Stimulated activated CD8-positive, alpha-beta memory T cell treated with anti-CD3 and anti-CD28 coated beads, Interleukin-7, amount 100 ng/mL, for 1 hour (primary cell): ENCODE measurements around the gene INSIG1.

Experiments
- DNase-seq, 2 donors: peaks; one replicate each; pipeline ENCODE4 v3.0.0-alpha.2; 2020; ENCODE audit warnings: low read depth in 2 of 2

The INSIG1 gene

DNA sequence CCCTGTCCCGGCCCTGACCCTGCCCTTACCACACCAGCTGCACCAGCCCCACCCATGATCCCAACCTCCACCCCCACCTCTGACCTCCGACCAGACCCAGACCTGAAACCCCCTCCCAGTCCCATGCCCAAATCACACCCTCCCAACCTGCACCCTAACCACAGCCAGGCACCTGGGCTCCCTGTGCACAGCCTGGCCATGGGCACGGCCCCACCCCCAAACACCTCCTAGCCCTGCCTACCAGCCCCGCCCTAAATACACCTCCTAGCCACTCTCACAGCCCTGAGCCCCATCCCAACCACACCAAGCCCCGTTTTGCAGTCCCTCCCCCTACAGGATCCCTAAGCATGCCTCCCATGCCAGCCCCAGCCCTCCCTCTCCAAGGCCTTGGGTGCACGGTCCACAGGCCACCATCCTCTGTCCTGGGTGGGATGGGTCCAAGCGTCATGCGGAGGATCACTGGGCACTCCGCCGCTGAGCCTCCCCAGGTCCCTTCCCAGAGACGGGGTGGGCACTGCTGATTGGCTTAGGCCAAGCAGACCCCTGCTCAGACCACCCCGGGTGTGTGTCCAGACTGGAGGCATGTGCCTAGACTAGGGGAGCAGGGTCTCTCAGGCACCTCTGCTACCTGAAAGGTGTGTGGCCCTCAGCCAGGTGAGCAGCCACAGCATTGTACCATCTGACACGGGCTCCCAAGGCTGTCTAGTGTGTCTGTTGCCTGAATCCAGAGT is 30.1 kb downstream of the INSIG1 start:
- no peak for DNase-seq

DNA sequence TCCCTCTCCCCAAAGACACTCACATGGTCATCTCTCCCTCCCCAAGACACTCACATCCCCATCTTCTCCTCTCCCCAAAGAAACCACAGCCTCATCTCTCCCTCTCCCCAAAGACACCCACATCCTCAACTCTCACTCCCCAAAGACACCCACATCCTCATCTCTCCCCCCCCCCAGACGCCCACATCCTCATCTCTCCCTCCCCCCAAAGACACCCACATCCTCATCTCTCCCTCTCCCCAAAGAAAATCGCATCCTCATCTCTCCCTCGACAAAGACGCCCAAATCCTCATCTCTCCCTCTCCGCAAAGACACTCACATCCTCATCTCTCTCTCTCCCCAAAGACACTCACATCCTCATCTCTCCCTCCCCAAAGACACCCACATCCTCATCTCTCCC is 31.5 kb downstream of the INSIG1 start:
- DNase-seq = no peak

DNA sequence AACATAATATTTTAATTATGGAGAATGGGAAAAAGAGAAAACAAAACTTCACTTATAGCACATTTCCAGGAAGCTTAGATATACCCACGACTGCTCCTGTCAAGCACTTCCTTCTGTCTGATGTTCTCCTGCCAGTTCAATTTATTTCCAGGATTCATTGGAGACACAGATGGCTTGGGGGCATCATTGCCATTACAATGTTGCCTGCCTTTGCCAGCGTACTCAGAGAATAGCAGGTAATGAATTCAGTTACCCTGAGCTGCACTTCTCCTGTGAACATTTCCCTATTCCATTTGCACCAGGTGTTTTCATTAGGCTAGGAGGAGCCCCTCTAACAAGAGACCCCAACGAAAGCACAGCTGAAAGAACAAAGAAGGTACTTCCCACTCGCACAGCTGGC is 33.7 kb downstream of the INSIG1 start:
- DNase-seq = no peak

DNA sequence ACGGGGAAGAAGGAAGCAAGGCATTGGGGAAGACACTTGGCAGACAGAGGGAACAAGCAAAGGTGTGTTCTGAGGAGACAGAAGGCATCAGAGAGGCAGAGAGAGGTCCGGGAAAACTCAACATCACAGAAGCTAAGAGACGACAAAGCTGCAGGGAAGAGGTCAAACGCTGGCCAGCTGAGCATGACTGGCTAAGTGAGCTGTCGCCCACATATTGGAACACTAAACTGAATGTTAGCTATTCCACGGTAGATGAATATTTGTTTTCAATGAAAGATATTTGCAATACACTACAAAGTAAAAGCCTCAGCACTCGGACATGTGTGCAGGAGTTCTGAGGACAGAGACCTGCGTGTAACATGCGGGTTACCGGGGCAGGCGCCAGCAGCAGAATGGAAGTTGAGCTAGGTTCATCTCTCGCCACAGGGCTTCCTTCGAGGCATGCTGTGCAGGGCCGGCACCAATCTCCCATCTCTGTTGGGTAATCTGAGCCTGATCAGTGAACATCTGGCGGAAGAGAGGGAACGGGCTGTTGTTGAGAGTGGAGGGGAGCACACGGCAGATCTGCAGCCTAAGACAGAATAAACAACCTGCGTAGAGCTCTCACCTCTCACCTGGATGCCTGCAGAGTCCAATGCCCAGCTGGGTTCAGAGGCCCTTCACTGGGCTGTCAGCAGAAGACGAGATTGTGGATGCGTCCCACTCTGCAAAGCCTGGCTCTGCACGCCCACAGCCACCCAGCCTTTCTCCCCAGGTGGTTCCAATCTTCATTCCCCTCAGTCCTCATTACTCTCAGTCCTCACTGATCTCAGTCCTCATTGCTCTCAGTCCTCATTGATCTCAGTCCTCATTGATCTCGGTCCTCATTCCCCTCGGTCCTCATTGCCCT is 35.9 kb downstream of the INSIG1 start:
- no peak for DNase-seq

DNA sequence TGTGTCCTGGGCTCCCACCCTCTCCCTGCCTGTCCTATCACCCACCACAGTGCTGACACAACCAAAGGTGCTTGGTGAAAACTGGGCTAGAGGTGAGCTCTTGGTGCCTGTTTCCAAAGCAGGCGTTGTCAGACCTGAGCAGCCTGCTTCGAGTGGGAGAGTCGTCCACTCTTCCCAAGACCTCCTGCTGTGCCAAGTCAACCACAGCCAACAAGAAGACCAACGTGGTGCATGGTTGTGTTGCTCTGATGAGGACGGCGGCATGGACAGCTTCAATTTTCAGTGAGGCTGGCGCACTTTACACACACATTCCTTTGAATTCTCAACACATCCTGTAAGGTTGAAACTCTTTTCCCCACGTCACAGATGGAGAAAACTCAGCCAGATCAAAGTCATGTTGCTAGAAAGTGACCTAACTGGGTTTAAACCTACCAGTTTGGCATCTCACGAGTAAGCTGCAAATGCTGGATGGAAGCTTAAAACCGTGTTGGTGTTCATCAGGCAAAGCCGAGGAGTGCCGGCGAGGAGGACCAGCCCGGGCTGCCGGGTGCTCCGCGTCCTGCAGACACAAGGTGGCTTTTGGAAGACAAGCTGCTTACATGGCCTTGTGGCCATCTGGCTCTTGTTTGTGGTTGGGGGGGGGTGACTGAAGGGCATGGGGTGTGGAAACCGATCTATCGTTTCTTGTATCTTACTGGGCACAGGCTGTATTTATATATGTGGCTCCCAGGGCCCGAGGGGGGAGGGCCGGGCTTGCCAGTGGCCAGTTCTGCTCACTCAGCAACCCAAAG is 39.3 kb downstream of the INSIG1 start:
- no peak for DNase-seq

DNA sequence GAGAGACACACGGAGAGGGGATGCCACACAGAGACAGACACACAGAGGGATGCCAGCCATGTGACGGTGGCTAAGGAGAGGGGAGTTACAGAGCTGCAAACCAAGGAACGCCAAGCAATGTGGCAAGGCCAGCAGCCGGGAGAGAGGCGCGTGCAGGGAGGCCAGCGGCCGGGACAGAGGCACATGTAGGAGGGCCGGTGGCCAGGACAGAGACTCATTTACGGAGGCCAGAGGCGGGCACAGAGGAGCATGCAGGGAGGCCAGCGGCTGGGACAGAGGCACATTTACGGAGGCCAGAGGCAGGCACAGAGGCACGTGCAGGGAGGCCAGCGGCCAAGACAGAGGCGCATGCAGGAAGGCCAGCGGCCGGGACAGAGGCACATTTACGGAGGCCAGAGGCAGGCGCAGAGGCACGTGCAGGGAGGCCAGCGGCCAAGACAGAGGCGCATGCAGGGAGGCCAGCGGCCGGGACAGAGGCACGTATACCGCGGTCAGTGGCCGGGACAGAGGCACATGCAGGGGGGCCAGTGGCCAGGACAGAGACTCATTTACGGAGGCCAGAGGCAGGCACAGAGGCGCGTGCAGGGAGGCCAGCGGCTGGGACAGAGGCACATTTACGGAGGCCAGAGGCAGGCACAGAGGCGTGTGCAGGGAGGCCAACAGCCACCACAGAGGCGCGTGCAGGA is 40.4 kb downstream of the INSIG1 start:
- no peak for DNase-seq

DNA sequence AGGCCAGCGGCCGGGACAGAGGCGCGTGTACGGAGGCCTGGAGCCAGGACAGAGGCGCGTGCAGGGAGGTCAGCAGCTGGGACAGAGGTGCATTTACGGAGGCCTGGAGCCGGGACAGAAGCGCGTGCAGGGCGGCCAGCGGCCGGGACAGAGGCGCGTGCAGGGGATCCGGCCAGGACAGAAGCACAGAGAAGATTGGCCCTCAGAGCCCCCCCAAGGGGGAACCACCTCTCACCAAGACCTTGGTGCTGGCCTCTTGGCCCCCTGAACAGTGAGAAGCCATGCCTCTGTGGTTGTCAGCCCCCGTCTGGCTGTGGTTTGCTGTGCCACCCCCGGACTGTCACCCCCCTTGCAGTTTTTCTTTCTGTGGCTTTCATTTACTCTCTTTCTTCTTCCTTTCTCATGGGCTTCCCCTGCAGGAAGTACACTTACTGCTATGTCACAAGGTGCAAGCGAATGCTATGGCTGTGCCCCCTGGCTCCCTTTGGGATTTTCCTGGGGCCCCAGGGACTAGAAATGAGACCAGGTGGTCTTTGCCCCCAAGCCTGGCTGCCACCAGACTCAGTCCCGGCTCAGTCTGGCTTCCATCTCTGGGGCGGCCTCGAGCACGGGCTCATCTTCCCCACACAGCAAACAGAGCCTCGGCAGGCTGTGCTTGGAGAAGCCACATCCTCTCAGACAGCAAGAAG is 41.1 kb downstream of the INSIG1 start:
- DNase-seq = no peak

DNA sequence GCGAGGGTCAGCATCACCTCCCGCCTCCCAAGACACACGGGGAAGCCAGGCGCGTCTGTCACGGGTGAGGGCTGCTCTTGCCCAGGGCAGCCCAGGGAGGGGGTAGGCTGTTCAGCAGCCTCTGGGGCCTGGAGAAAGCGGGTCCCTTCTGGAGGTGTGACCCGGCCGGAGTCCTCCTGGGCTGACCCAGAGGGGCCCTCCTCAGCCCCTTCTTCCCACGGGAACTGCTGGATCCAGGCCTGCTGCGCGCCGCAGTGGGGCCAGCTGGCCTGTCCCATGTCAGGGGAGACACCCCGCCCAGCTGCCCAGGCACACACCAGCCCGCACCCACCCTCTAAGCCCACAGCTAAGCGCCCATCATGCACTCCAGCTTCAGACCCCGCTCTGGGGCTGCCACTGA is 41.8 kb downstream of the INSIG1 start:
- DNase-seq = no peak

DNA sequence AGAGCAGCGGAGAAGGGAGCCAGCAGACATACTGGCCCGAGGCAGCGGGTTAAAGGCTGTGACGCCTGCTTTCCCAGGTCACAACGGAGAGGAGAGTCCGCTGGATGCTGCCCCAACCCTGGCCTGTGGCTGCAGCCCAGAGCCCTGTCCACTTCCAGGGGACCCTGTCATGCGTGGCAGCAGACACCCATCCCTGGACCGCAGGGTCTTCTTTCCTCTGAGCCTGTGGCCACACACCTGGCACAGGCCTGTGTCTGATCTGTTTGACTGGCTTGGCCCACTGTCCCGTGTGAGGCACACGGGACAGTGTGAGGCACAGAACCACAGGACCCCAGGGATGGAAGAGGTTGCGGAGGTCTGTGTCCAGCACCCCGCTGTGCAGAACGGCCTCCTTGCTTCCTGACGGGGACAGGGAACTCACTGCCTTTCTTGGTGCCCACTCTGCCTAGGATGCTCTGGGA is 42.4 kb downstream of the INSIG1 start:
- no peak for DNase-seq

DNA sequence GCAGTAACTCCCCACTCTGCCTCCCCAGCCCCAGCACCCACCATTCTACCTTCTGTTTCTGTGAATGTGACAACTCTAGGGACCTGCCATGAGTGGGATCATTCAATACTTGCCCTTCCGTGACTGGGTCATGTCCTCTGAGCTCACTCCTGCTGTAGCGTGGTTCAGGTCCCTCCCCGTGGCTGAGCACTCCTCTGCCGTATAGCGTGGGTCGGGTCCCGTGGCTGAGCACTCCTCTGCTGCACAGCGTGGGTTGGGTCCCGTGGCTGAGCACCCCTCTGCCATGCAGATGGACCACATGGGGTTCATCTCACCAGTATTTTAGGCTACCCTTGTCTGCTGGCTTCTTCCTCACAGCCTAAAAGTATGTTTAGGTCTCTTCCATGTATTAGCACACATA is 43.0 kb downstream of the INSIG1 start:
- no peak for DNase-seq

DNA sequence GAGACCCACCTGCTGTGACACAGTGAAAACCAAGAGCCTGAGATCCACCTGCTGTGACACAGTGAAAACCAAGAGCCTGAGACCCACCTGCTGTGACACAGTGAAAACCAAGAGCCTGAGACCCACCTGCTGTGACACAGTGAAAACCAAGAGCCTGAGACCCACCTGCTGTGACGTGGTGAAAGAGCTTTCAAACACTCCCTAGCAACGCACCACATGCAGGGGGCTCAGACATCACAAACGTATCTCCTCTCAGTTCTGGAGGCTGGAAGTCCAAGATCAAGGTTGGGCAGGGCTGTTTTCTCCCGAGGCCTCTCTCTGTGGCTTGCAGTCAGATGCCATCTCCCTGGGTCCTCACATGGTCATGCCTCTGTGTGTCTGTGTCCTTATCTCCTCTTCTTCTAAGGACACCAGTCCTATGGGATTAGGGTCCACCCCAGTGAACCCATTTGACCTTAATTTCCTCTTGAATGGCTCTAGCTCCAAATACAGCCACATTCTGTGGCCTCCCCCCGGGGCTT is 43.8 kb downstream of the INSIG1 start:
- no peak for DNase-seq

DNA sequence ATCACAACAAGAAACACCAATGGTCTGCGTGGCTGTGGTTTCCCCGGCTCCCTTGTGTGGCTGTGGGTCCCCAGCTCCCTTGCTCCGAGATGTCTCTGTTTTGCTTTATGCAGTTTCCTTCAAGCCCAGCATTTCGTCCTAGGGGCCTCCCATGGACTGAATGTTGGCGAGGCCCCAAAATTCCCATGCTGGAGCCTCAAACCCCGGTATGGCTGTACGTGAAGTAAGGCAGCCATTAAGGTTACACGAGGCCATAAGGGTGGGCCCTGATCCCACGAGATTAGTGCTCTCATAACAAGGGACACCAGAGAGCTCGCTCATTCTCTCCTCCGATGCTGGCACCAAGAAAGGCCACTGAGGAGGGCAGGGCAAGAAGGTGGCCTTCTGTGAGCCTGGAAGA is 44.6 kb downstream of the INSIG1 start:
- no peak for DNase-seq

DNA sequence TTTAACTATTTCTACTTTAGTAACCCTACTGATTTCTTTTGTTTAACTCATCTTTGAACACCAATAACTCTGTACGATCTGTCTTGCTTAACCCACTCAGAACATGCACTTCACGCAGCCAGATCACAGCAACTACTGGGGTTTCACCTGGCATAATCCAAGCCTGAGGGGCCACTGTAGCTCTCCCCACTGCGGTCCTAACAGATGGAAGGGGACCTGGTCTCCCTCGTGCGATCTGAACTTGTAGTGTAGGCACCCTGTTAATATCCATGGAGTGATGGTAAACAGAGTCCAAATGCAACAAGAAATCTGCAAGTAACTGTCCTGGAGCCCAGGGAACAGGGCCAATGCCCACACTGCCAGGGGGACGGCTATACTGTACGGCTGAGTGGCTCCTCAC is 45.5 kb downstream of the INSIG1 start:
- no peak for DNase-seq

DNA sequence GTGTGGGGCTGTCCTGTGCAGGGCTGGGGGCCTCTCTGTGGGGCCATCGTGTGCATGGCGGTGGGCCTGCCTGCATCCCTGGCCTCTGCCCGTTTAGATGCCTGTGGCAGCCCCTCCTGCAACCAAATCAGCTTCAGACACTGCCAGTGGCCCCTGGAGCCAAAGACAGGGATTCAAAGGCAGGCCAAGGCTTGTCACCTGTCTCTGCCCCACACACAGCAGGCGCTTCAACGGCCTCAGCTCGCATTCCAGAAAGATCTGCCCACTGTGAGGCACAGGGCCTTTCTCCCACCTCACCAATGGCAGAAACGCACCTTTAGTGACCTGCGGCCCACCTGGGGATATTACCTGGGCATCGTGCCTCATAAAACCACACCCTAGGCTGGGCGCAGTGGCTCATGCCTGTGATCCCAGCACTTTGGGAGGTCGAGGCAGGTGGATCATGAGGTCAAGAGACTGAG is 46.0 kb downstream of the INSIG1 start:
- DNase-seq = no peak

DNA sequence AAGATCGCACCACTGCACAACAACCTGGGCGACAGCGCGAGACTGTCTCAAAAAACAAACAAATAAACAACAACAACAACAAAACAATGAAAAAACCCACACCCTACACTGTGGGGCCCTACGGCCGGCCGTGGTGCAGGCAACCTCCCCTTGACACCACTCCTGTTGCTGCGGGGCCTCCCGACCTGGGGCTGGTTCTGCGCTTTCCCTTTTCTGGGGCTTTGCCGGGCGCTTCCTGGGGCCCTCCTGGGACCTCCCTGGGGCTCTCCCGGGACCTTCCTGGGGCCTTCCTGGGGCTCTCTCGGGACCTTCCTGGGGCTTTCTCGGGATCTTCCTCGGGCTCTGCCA is 46.6 kb downstream of the INSIG1 start:
- DNase-seq = no peak

DNA sequence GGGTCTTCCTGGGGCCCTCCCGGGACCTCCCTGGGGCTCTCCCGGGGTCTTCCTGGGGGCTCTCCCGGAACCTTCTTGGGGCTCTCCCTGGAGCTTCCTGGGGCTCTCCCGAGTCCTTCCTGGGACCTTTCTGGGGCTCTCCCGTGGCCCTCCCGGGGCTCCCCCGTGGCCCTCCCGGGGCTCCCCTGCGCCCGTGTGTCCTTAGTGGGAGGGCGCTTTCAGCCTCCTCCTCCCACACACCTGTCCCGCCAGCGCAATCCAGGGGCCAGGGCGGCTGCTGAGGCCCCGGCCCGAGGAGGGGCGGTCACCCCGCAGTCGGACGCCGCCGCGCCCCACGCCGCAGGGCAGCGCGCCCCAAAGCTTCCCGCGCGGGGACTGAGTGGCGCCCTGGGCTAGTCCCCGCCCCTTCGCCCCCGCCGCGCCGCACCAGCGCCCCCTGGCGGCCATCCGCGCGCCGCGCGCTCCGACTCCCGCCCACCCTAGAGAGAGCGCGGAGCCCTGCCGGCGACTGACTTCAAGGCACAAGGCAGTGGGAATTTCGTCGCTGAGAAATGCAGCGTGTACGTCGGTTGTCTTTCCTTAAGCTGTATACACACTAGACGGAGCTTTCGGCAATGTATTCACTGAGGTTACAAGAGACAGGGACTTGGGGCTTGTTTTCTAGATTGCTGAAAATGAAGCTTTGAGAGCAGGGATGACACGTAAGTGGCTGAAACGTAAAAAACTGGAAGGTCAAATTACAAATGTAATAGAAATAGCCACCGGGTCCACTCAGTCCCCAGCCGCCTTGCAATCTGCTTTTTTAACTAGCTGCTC is 47.1 kb downstream of the INSIG1 start:
- peak; percentile 75 to 79 for DNase-seq

DNA sequence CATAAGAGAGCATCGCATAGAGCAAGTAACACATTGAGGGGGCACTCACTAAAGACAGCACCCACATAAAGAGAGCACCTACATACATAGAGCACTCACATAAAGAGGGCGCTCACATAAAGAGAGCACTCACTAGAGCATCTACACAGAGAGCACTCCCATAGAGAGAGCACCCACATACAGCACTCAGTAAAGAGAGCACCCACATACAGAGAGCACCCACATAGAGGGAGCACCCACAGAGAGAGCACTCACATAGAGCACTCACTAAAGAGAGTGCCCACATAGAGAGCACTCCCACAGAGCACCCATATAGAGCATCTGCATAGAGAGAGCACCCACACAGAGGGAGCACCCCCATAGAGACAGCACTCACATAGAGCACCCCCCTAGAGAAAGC is 47.8 kb downstream of the INSIG1 start:
- DNase-seq = no peak

DNA sequence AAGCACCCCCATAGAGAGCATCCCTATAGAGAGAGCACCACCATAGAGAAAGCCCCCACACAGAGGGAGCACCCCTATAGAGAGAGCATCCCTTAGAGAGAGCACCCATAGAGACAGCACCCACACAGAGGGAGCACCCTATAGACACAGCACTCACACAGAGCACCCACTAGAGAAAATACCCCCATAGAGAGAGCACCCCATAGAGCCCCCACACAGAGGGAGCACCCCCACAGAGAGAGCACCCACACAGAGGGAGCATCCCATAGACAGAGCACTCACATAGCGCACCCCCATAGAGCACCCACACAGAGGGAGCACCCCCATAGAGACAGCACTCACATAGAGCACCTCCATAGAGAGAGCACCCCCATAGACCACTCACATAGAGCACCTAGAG is 48.6 kb downstream of the INSIG1 start:
- no peak for DNase-seq

DNA sequence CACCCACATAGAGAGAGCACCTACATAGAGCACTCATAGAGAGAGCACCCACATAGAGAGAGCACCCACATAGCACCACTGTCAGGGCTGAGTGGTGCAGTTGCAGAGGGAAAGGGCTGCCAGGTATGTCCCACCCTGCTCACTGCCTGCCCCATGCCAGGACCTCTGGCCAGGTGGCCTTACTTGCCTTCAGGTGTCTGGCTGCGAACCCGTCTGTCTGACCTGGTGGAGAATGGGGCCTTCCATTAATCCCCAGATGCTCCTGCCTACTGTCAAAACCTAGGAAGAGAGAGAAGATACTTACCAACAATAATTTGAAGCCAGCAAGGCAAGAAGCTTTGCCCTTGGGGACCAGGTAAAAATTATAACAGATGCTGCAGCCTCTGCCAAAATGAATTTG is 51.1 kb downstream of the INSIG1 start:
- DNase-seq = no peak
